ENCODE measurements around the gene CTTN.
A peak's percentile ranks its signal among the peaks of the same experiment; 100 is the strongest.

CTTN gene

GRCh38 chr11:70418130-70418529, 19.8 kb downstream of the CTTN start:
- TF ChIP-seq, protein P1, sequence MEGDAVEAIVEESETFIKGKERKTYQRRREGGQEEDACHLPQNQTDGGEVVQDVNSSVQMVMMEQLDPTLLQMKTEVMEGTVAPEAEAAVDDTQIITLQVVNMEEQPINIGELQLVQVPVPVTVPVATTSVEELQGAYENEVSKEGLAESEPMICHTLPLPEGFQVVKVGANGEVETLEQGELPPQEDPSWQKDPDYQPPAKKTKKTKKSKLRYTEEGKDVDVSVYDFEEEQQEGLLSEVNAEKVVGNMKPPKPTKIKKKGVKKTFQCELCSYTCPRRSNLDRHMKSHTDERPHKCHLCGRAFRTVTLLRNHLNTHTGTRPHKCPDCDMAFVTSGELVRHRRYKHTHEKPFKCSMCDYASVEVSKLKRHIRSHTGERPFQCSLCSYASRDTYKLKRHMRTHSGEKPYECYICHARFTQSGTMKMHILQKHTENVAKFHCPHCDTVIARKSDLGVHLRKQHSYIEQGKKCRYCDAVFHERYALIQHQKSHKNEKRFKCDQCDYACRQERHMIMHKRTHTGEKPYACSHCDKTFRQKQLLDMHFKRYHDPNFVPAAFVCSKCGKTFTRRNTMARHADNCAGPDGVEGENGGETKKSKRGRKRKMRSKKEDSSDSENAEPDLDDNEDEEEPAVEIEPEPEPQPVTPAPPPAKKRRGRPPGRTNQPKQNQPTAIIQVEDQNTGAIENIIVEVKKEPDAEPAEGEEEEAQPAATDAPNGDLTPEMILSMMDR (IDR thresholded peaks at IDR 0.05; ENCODE audit: low read depth, low read length, missing control alignments): no peak
- in situ Hi-C loops (cut with HindIII; ENCODE audit: low sequenced_read_pairs): no loop called here
- H3K4me3 ChIP-seq (ENCODE audit: low read depth, low read length): no peak overlapping the region
- no peak for DNase-seq (ENCODE audit: low read depth)

DNA sequence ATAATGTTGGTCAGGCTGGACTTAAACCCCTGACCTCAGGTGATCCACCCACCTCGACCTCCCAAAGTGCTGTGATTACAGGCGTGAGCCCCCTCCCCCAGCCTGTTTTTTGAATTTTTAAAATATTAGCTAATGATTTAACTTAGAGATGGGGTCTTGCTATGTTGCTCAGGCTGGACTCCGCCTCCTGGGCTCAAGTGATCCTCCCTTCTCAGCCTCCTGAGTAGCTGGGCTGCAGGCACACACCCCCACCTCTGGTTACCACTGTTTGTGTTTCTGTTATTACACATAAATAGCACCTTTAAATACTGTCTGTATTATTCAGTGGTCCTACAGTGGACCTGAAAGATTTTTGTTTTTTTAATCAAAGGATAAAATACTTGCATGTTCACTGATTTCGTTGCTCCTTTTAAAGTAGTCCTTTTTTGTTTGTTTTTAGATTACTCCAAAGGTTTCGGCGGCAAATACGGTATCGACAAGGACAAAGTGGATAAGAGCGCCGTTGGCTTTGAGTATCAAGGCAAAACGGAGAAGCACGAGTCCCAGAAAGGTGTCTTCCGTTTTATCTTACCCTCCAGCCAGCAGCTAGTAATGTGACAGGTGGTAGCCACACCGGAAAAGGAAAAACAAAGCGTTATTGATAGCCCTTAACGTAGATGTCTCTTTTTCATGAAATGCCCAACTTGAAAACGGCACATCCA, 21.1 kb downstream of the CTTN start:
- in situ Hi-C loops (cut with HindIII; ENCODE audit: low sequenced_read_pairs): no loop called here
- no peak for DNase-seq (ENCODE audit: low read depth)
- H3K4me3 ChIP-seq (ENCODE audit: low read depth, low read length): no peak overlapping the region
- TF ChIP-seq, protein P1 (IDR thresholded peaks at IDR 0.05; ENCODE audit: low read depth, low read length, missing control alignments): no peak

DNA sequence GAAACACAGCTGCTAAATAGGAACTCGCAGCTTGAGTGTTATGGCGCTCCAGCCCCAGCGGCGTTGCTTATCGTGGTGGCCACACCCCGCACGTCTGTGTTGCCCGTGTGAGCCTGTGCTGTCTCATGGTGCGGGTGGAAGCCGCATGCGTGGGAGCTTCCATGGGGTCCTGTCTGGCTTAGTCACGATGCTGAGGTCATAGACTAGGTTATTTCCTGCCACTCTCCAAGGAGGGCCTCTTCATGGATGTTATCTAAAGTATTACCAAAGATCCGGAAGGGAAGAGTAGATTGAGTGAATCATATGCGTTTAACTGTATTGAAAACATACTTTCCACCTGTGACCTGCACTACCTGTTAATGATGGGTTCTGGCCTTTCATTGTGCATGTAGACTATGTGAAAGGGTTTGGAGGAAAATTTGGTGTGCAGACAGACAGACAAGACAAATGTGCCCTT, 21.7 kb downstream of the CTTN start:
- no peak overlapping the region for H3K4me3 ChIP-seq (ENCODE audit: low read depth, low read length)
- peak; percentile 4 for DNase-seq (ENCODE audit: low read depth)
- TF ChIP-seq, protein P1 (IDR thresholded peaks at IDR 0.05; ENCODE audit: low read depth, low read length, missing control alignments): no peak
- in situ Hi-C loops (cut with HindIII; ENCODE audit: low sequenced_read_pairs): no loop called here

- no peak overlapping the region for H3K4me3 ChIP-seq (ENCODE audit: low read depth, low read length)
- in situ Hi-C loops (cut with HindIII; ENCODE audit: low sequenced_read_pairs): no loop called here
- TF ChIP-seq, protein P1 (IDR thresholded peaks at IDR 0.05; ENCODE audit: low read depth, low read length, missing control alignments): no peak
- no peak for DNase-seq (ENCODE audit: low read depth)
Observed at GRCh38 chr11:70420496-70420895, 22.2 kb downstream of the CTTN start.

GRCh38 chr11:70421123-70421522, 22.8 kb downstream of the CTTN start:
- in situ Hi-C loops (cut with HindIII; ENCODE audit: low sequenced_read_pairs): no loop called here

GRCh38 chr11:70422692-70423522, 24.6 kb downstream of the CTTN start:
- no peak for DNase-seq (ENCODE audit: low read depth)
- in situ Hi-C loops (cut with HindIII; ENCODE audit: low sequenced_read_pairs): no loop called here
- H3K4me3 ChIP-seq (ENCODE audit: low read depth, low read length): no peak overlapping the region
- TF ChIP-seq, protein P1 (IDR thresholded peaks at IDR 0.05; ENCODE audit: low read depth, low read length, missing control alignments): no peak

More at GRCh38 chr11:70421123-70421522, 22.8 kb downstream of the CTTN start:
- no peak for DNase-seq (ENCODE audit: low read depth)
- no peak overlapping the region for H3K4me3 ChIP-seq (ENCODE audit: low read depth, low read length)
- TF ChIP-seq, protein P1 (IDR thresholded peaks at IDR 0.05; ENCODE audit: low read depth, low read length, missing control alignments): no peak

All from astrocyte of the cerebellum (primary cell).